Testis (tissue), 3 donors: Measurements from ENCODE around the gene VASN. TPM values are rescaled to one million over a fixed set of nuclear protein-coding genes. Genes with fewer than 3 reads are reported as not detected.
A peak's percentile ranks its signal among the peaks of the same experiment; 100 is the strongest.
"Not testable (repeated sequence)": the region's sequence is repeated elsewhere in the genome, so short reads cannot be mapped to it uniquely, and the experiment has no call there.

Experiments
- DNase-seq: peaks from one replicate; pipeline ENCODE4 v3.0.0-alpha.2; 2019
- H3K27ac ChIP-seq, 2 donors: fragments of 200-600 bp; sonication (generic); one replicate each; pipeline ENCODE4 v1.5.1; 2019
- H3K27me3 ChIP-seq: fragments of 200-600 bp; sonication (generic); one replicate; pipeline ENCODE4 v1.5.1; 2019
- H3K36me3 ChIP-seq: fragments of 200-600 bp; sonication (generic); one replicate; pipeline ENCODE4 v1.5.1; 2017; ENCODE audit warnings: low read depth; ENCODE audit errors: missing control alignments
- H3K4me1 ChIP-seq: fragments of 200-600 bp; sonication (generic); one replicate; pipeline ENCODE4 v1.5.1; 2019
- H3K4me3 ChIP-seq, 2 donors: fragments of 200-600 bp; sonication (generic); one replicate each; pipeline ENCODE4 v1.5.1; 2017 to 2019
- H3K9me3 ChIP-seq: fragments of 200-600 bp; sonication (generic); one replicate; pipeline ENCODE4 v1.5.1; 2017
- POLR2A ChIP-seq: fragments of 450-650 bp; IDR thresholded peaks from one replicate; pipeline ENCODE4 v1.6.1; 2017; ENCODE audit warnings: antibody characterized with exemption, mild to moderate bottlenecking, moderate library complexity
- WGBS, 2 donors: methylation state at CpG; one replicate each; pipeline ENCODE4 v1.1.5; 2018; 5-methylcytosine and 5-hydroxymethylcytosine counted together
- intact Hi-C: fragments of 100-400 bp; cut with DNase I; formaldehyde crosslinking; loops from one replicate; pipeline ENCODE4 v1.15.1; 2023; ENCODE audit warnings: low total_unique reads
- polyA plus RNA-seq: library from polyadenylated mRNA; stranded (reverse); fragments of 350-450 nt; fragmentation: Illumina TruSeq; extraction: RNeasy Lipid Tissue Mini Kit (QIAGEN cat#74804); gene quantifications from one replicate; pipeline ENCODE4 v1.2.3, GENCODE V29; 2014; ENCODE audit warnings: low read depth, low replicate concordance; ENCODE audit not compliant: insufficient read depth
- total RNA-seq, 2 donors: library from RNA; depleted of rRNA; stranded (reverse); fragments of >200 nt; gene quantifications; one replicate each; pipeline ENCODE4 v1.2.3, GENCODE V29; 2016
- TF ChIP-seq, protein P1 (sequence below), 3 experiments: fragments of 450-650 bp in 2 of 3; fragments of 200-600 bp in 1 of 3; sonication (generic) in 1 of 3; IDR thresholded peaks; one replicate each; pipeline ENCODE4 v1.5.1; 2016 to 2019; ENCODE audit warnings: antibody characterized with exemption in 3 of 3, mild to moderate bottlenecking in 2 of 3, moderate library complexity in 1 of 3

Gene VASN
- total and polyA plus RNA-seq, 3 donors from 2014 or later, result 33.9 to 125 (median 103) TPM

GRCh38 chr16:4341250-4341649, 30.4 kb upstream of the VASN start:
- 86 to 88% methylated on average over 6 to 13 of the region's 13 CpGs for WGBS, 2 donors
- no peaks in the 10 kb centered on the region for H3K9me3 ChIP-seq
- DNase-seq, result no peak
- H3K4me3 ChIP-seq, result no peak overlapping the region
- H3K27me3 ChIP-seq, result no peaks in the 10 kb centered on the region
- intact Hi-C loops, result no loop called here
- H3K27ac ChIP-seq, result no peak overlapping the region
- H3K4me1 ChIP-seq, result peaks cover 21% of the 10 kb centered on the region
- no peak for TF ChIP-seq POLR2A
- TF ChIP-seq, protein P1, sequence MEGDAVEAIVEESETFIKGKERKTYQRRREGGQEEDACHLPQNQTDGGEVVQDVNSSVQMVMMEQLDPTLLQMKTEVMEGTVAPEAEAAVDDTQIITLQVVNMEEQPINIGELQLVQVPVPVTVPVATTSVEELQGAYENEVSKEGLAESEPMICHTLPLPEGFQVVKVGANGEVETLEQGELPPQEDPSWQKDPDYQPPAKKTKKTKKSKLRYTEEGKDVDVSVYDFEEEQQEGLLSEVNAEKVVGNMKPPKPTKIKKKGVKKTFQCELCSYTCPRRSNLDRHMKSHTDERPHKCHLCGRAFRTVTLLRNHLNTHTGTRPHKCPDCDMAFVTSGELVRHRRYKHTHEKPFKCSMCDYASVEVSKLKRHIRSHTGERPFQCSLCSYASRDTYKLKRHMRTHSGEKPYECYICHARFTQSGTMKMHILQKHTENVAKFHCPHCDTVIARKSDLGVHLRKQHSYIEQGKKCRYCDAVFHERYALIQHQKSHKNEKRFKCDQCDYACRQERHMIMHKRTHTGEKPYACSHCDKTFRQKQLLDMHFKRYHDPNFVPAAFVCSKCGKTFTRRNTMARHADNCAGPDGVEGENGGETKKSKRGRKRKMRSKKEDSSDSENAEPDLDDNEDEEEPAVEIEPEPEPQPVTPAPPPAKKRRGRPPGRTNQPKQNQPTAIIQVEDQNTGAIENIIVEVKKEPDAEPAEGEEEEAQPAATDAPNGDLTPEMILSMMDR (IDR thresholded peaks at IDR 0.05), result no peak
- no peaks in the 10 kb centered on the region for H3K36me3 ChIP-seq

GRCh38 chr16:4342866-4343744, 28.5 kb upstream of the VASN start:
- 80 to 86% methylated on average over 7 to 12 of the region's 21 CpGs for WGBS, 2 donors
- no peak for DNase-seq
- Histone ChIP-seq H3K4me1 (peaks cover 37% of the 10 kb centered on the region), H3K4me3 (no peak overlapping the region), H3K27me3 (no peaks in the 10 kb centered on the region), H3K27ac (no peak overlapping the region), H3K36me3 (no peaks in the 10 kb centered on the region), H3K9me3 (no peaks in the 10 kb centered on the region)
- no peak for TF ChIP-seq POLR2A
- TF ChIP-seq, protein P1 (IDR thresholded peaks at IDR 0.05), result no peak
- intact Hi-C loops, result no loop called here

- peak overlapping the region in 1 of 2 donors; percentile 55 for H3K27ac ChIP-seq
- WGBS, 2 donors, result 63% methylated on average over 5 to 7 of the region's 10 CpGs
- H3K36me3 ChIP-seq, H3K27me3 ChIP-seq, H3K9me3 ChIP-seq, intact Hi-C loops, H3K4me3 ChIP-seq, DNase-seq: not testable (repeated sequence)
- peaks cover 38% of the 10 kb centered on the region for H3K4me1 ChIP-seq
These were observed 27.2 kb upstream of the VASN start for GRCh38 chr16:4344300-4344982.

GRCh38 chr16:4344983-4345835, 26.4 kb upstream of the VASN start:
- TF ChIP-seq, protein P1 (IDR thresholded peaks at IDR 0.05), result no peak
- no peak for TF ChIP-seq POLR2A
- Histone ChIP-seq H3K27me3 (no peaks in the 10 kb centered on the region), H3K4me3 (no peak overlapping the region), H3K27ac (peak overlapping the region in 1 of 2 donors; percentile 55), H3K9me3 (no peaks in the 10 kb centered on the region), H3K36me3 (no peaks in the 10 kb centered on the region), H3K4me1 (peaks cover 38% of the 10 kb centered on the region)
- intact Hi-C loops, result no loop called here
- peak; percentile 53 for DNase-seq
- 72 to 84% methylated on average over 22 to 26 of the region's 26 CpGs for WGBS, 2 donors
